Measurements from ENCODE around the gene ANO4.
A peak's percentile ranks its signal among the peaks of the same experiment; 100 is the strongest.
"Not testable (repeated sequence)": the region's sequence is repeated elsewhere in the genome, so short reads cannot be mapped to it uniquely, and the experiment has no call there.

Gene ANO4

GRCh38 chr12:100913872-100914592, 119.5 kb downstream of the ANO4 start:
- TF ChIP-seq CTCF (IDR thresholded peaks at IDR 0.05; ENCODE audit: low read depth, low read length), result no peak
- no peak for DNase-seq (ENCODE audit: extremely low read depth, low read depth)

- no peak for TF ChIP-seq CTCF (IDR thresholded peaks at IDR 0.05; ENCODE audit: low read depth, low read length)
These were observed 124.5 kb downstream of the ANO4 start for GRCh38 chr12:100919116-100919515.

GRCh38 chr12:100920493-100920892, 125.9 kb downstream of the ANO4 start:
- TF ChIP-seq CTCF (IDR thresholded peaks at IDR 0.05; ENCODE audit: low read depth, low read length), result no peak
- DNase-seq (ENCODE audit: extremely low read depth, low read depth), result no peak

More at GRCh38 chr12:100919116-100919515, 124.5 kb downstream of the ANO4 start:
- no peak for DNase-seq (ENCODE audit: extremely low read depth, low read depth)

- DNase-seq (ENCODE audit: extremely low read depth, low read depth), result no peak
These were observed 132.2 kb downstream of the ANO4 start for GRCh38 chr12:100926669-100927248.

GRCh38 chr12:100927826-100928225, 133.2 kb downstream of the ANO4 start:
- no peak for TF ChIP-seq CTCF (IDR thresholded peaks at IDR 0.05; ENCODE audit: low read depth, low read length)
- no peak for DNase-seq (ENCODE audit: extremely low read depth, low read depth)

More at GRCh38 chr12:100926669-100927248, 132.2 kb downstream of the ANO4 start:
- peak; percentile 46 for TF ChIP-seq CTCF (IDR thresholded peaks at IDR 0.05; ENCODE audit: low read depth, low read length)

- DNase-seq (ENCODE audit: extremely low read depth, low read depth), result no peak
- TF ChIP-seq CTCF (IDR thresholded peaks at IDR 0.05; ENCODE audit: low read depth, low read length), result no peak
These were observed 138.0 kb downstream of the ANO4 start for GRCh38 chr12:100932571-100932970.

GRCh38 chr12:100933531-100933930, 139.0 kb downstream of the ANO4 start:
- DNase-seq (ENCODE audit: extremely low read depth, low read depth), result not testable (repeated sequence)

All from AG09319 (cell line).